ENCODE measurements around the gene TTC27.

Gene TTC27

DNA sequence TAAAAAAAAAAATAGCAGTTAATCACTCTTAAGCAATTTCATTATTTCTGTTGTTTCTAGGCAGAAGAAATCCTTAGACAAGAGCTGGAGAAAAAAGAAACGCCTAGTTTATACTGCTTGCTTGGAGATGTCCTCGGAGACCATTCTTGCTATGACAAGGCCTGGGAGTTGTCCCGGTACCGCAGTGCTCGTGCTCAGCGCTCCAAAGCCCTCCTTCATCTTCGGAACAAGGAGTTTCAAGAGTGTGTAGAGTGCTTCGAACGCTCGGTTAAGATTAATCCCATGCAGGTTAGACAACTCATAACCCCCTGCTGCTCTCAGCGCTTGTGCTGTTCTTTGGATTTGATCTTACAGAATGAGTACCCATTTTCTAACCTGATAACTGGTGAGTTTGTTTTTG, 130.4 kb downstream of the TTC27 start:
- DNase-seq, result no peak

DNA sequence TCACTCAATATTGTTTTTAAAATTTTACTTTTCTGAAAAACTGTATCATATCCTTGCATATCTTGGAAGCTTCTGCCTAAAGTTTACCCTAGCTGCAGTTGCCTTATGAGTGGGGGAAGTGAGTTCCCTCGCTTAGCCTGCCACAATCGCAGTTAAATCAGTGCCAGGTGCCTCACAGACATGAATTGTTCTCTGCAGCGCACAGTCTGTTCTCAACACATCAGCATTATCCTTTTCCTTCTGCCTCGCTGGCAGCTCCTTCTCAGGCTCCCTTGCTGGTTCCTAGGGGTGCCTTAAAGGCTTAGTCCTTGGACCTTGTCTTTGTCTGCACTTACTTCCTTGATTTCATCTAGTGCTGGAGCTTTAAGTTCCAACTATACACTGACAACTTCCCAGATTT, 132.8 kb downstream of the TTC27 start:
- DNase-seq, result no peak

- no peak for DNase-seq
Observed at GRCh38 chr2:32768387-32769174, 140.7 kb downstream of the TTC27 start.

DNA sequence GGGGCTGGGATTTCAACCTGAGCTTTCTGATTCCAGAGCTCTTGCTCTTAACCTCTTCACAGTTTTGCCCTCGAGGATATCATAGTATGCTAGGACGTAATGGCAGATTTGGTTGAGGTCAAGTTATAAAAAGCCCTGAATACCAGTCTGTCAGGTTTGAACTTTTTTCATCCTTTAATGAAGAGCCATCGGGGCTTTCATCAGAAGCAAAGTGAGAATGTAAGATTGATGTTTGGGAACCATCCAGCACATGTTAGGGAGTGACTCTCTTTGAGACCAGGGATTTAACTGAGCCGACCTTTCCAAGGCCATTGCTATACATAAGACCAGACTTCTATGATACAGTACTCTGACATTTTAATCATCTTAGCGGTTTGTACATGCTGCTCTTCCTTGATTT, 142.5 kb downstream of the TTC27 start:
- DNase-seq, result no peak

- DNase-seq, result peak; percentile 2 to 36
Observed at GRCh38 chr2:32772638-32773447, 145.0 kb downstream of the TTC27 start.

DNA sequence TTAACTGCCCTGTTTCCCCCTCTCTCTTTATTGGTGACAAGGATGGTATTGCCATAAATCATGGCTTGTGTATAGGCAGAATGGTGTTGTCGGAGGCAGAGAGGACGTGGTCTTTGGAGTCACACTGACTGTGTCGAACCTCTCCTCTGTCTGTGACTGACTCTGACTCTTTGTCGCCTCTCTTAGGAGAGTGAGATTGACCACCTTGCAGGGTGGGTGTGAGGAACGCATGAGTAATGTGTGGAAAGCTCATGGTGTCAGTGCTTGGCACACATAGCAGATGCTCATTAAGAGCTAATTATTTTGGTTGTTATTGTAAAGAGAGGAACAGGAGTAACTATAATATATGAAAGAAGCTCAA, 145.6 kb downstream of the TTC27 start:
- DNase-seq, result no peak

DNA sequence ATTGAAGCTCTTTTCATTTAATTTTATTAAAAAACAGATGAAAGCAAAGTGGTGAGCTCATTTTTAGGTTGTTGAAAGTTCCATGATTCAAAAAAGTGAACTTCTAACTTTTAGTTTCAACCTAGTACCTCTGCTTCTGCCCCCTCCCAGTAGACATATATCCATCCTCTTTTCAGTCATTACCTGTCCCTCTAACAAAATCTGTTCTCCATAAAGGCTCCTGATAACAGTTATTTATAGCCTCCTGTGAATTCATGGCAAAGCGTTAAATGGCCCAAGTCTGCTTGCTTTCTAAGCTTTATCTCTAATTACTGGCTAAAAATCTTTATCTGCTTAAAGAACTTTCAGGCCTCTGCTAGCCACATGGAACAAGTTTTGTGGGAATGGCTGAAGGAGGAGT, 148.1 kb downstream of the TTC27 start:
- DNase-seq, result no peak

- no peak for DNase-seq
Observed at GRCh38 chr2:32777714-32778113, 149.9 kb downstream of the TTC27 start.

DNA sequence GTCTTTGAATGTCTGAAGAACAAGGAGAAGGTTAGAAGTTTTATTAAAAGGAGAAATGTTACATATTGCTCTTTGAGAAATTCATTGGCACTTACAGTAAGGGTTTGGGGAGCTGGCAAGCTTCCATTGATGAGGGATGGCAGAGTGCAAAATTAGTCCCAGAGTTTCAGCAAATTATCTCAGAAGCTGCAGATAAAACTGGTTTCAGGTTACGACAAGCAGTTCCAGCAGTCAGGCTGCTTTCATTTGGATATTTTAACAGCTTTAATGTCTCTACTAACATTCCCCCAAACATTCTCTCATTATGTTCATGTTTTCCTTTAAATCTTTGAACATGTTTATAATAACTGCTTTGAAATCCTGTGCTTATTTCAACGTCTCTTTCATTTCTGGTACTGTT, 153.1 kb downstream of the TTC27 start:
- no peak for DNase-seq

- no peak for DNase-seq
Observed at GRCh38 chr2:32783469-32783868, 155.6 kb downstream of the TTC27 start.

- DNase-seq, result no peak
Observed at GRCh38 chr2:32783933-32784332, 156.1 kb downstream of the TTC27 start.

DNA sequence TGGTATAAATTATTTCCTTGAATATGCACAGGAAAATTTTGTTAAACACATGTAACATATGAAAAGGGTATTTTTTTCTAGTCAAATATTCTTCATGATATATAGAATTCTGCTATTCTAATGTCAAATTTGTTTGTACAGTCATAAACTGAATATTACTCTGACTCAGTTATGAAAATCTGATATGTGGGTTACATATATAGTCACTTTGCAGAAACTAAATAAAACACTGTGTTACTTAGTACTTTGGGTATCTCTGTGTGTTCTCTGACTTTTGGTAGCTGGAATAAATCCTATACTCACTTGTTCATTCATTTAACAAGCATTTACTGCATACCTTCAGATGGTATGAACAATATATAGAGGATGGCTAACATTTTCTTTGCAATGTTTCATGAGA, 159.4 kb downstream of the TTC27 start:
- no peak for DNase-seq

GRCh38 chr2:32788114-32788513, 160.3 kb downstream of the TTC27 start:
- DNase-seq, result no peak

- no peak for DNase-seq
Observed at GRCh38 chr2:32792416-32792815, 164.6 kb downstream of the TTC27 start.

DNA sequence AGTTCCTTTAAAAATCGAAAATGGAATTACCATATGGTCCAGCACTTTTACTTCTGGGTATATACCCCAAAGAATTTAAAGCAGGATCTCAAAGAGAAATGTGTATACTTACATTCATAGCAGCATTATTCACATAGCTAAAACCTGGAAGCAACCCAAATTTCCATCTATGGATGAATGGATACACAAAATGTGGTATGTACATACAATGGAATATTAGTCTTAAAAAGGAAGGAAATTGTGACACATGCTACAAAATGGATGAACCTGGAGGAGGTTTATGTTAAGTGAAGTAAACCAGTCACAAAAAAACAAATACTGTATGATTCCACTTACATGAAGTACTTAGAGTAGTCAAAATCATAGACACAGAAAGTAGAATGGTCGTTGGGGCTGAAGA, 171.0 kb downstream of the TTC27 start:
- no peak for DNase-seq

GRCh38 chr2:32801741-32802140, 173.9 kb downstream of the TTC27 start:
- no peak for DNase-seq

GRCh38 chr2:32802877-32803276, 175.0 kb downstream of the TTC27 start:
- no peak for DNase-seq

- DNase-seq, result no peak
Observed at GRCh38 chr2:32804205-32804604, 176.4 kb downstream of the TTC27 start.

DNA sequence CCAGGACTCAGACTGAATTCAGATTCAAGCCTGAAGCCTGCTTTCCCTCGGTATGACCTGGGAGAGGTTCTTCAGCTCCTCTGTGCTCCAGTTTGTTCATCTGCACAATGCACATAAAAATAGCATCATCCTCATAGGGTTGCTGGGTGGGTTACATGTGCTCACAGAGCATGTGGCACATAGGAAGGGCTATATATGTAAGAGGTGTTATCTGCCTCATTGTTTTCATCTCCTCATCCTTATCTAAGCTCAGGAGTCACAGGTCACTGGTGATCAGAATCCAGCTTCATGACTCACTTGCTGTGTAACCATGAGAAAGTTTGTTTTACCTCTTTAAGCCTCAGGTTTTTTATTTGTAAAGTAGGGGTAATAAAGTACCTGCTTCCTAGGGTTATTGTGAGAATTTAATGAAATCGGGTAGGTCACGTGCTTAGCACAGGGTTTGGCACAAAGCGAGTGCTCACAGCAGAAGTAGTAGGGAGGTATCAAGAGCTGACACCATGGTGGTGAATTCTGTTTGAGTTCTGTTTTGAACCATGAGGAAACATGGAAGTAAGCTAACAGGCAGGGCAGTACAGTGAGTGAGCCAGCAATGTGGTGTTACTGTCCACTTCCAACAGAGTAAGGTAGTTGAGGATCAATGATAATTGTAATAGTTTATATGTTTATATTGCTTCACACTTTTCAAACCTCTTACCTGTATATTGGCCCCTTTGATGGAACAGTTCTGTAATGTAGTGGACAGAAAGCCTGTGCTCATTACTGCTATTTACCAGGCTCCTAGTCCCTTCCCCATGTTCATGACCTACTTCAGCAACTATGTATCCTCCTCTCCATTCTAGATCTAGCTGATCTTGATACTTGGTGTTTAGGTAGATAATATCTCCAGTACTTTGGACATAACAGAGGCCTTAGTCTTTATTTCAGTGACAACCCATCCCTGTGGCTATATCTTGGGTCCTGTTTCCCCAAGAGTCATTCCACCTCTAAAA, 177.6 kb downstream of the TTC27 start:
- DNase-seq, result no peak

GRCh38 chr2:32806857-32807256, 179.0 kb downstream of the TTC27 start:
- DNase-seq, result no peak

- DNase-seq, result no peak
Observed at GRCh38 chr2:32807662-32808061, 179.8 kb downstream of the TTC27 start.

- DNase-seq, result no peak
Observed at GRCh38 chr2:32810909-32811495, 183.2 kb downstream of the TTC27 start.

DNA sequence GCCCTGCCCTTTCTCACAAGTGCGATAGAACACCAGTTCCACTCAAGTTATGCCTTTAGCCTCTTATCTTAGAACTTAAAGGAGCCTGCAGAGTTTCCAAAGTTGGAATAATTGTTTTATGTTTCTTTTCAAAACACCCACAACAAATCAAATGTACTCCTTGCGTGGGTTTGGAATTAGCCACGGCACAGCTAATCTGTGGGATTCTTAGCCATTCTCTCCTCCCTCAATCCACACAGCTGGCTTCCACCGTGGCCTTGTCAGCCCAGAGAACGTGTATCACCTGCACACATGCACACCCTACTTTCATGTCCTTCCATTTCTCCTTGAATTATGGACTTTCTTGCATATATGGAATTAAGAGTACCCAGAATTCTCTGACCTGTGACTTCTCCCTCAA, 183.8 kb downstream of the TTC27 start:
- DNase-seq, result no peak

Data from SHP77 (cell line).